ENCODE data around the gene GSS.

The GSS gene

DNA sequence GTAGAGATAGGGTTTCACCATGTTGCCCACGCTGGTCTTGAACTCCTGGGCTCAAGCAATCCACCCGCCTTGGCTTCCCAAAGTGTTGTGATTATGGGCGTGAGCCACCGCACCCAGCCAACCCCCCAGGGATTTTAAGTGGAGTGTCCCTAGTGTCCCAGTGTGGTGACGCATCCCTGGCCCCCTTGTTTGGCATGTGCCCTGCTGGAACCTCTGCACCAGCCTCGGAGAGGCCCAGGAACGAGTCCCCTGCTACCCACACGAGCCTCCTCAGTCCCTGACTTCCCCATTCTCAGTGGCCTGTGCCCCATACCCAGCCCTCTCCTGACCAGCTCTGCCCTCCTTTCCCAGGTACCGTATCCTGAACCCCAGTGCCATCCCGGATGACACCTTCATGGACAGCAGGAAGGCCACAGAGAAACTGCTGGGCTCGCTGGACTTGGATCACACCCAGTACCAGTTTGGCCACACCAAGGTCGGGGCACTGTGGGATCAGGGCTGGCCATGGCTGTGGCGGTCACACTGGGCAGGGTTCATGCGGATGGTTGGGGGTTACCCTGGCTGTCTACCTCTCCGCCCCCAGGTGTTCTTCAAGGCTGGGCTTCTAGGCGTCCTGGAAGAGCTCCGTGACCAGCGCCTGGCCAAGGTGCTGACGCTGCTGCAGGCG is 37.3 kb upstream of the GSS start:
- DNase-seq, result no peak

DNA sequence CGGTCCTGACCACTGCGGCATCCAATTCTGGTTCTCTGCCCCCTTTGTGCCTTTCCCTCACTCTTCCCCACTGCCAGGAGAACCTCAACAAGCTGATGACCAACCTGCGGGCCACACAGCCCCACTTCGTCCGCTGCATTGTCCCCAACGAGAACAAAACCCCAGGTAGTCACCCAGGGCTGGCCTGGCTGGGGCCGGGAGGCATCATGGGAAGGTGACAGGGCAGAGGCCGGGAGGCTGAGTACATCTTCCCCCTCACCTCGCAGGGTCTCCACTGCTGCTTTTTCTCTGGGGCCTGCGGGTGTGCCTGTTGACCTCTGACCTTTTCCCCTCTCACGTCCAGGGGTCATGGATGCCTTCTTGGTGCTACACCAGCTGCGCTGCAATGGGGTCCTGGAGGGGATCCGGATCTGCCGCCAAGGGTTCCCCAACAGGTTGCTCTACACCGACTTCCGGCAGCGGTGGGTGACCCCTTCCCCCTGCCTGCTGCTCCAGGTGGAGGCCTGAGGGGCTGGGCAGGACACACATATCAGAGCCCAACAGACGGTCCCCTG is 35.1 kb upstream of the GSS start:
- DNase-seq, result no peak

DNA sequence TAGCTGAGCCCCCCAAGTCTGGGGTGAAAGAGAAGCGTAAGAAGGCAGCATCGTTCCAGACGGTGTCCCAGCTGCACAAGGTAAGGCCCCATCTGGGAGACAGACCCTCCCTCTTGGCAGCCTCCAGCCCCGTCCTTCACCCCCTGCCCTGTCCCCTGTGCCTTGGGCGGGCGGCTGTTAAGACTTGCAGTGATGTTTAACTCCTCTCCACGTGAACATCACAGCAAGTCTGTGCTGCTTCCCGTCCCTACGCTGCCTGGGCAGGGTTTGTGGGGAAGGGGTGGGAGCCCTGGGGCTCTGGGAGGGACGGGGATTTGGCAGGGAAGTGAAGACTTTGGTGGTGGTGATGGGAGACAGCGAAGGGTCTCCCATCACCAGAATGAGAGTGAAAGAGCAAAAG is 34.6 kb upstream of the GSS start:
- DNase-seq, result no peak

DNA sequence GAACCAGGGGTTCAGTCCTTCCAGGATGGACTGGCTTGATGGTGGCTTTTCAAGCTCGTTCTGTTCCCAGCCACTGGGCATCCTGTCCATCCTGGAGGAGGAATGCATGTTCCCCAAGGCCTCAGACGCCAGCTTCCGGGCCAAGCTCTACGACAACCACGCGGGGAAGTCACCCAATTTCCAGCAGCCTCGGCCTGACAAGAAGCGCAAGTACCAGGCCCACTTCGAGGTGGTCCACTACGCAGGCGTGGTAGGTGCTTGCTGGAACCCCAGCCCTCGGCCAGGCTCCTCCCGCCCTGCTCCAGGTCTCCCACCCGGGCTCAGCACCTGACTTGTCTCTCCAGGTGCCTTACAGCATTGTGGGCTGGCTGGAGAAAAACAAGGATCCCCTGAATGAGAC is 34.1 kb upstream of the GSS start:
- no peak for DNase-seq

DNA sequence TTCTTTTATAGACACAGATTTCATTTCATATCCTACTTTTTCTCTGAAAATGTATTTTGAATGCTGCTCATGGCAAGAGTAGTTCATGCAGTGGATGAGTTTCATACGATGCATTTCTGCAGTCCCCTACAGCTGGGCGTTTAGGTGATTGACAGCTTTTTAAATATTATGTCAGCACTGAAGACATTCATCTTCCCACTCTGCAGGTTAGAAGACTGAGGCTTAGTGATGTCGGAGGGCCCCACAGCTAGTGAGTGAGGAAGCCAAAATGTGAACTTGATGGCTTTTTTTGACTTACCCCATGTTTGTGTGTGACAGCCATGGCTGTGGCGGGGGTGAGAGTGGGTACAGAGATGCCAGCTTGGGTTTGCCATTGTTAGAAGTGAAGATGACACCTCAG is 33.5 kb upstream of the GSS start:
- DNase-seq, result no peak

DNA sequence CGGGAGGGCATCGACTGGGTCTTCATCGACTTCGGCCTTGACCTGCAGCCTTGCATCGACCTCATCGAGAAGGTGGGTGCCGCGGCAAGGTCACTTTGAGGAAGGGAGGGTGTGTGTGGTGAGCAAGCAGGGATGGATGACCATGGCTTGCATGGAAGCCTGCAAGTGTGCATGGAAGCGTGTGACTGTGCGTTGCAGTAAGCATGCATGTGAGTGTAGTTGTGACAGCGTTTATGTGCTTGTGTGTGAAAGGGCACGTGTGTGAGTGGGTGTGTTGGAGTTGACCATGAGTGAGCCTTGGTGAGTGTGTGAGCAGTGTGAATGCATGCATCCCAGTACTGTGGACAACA is 32.6 kb upstream of the GSS start:
- no peak for DNase-seq

DNA sequence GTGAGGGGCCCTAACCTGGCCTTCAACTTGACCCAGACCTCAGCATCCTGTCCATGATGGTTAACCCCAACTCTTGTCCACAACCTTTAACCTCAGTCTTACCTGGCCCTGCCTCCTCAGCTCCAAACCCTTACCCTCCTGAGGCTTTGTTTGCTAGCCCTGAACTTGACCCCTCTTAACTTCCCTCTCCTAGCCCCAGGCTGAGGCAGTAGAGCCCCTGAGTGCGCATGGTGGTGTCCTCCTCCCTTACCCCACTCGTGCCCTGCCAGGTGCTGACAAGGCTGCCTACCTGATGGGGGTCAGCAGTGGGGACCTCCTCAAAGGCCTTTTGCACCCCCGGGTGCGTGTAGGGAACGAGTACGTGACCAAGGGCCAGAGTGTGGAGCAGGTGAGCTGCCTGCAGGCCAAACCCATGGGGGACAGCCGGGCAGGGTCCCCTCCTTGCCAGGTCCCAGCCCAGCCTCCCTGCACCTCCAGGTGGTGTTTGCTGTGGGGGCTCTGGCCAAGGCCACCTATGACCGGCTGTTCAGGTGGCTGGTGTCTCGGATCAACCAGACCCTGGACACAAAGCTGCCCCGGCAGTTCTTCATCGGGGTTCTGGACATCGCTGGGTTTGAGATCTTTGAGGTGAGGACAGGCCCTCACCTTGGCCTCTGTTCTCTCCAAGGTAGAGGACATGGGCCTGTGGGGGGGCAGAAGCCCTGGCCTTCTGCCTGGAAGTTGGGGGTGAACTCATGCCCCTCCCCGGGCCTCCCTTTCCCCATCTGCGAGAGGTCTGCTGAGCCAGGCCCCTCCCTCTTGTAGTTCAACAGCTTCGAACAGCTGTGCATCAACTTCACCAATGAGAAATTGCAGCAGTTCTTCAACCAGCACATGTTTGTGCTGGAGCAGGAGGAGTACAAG is 31.9 kb upstream of the GSS start:
- no peak for DNase-seq

DNA sequence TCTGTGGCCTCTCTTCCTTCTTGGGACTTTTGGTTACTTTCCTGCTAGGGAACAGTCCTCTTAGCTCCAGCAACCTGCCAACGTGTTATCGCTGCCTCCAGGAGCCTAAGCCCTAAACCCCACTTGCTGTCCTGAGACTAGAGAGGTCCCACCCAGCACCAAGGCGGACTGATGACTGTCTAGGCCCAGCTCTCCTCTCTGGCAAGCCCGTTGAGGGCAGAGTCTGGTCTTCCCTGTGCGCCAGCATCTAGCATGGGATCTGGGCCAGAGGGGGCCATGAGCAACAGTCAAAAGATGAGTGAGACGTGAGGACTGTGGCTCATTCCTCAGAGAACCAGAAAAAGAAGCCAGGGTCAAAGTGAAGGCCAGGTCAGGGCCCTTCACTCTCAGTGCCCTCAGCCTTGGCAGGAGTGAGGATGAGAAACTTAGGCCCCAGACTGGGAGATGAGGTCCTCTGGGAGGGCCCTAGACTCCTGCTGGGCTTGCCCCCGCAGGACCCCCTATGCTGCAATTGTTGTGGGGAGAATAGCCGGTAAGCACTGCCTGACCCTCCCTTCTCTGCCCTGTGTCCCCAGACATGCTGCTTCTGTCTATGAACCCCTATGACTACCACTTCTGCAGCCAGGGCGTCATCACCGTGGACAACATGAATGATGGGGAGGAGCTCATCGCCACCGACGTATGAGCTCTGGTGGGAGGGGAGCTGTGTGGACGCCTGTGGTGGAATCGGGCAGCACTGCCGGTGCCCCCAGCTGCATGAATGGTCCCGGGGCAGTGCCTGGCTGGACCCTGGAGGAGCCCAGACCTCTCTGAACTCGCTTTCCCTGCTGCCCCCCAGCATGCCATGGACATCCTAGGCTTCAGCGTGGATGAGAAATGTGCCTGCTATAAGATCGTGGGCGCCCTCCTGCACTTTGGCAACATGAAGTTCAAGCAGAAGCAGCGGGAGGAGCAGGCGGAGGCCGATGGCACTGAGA is 31.0 kb upstream of the GSS start:
- no peak for DNase-seq

DNA sequence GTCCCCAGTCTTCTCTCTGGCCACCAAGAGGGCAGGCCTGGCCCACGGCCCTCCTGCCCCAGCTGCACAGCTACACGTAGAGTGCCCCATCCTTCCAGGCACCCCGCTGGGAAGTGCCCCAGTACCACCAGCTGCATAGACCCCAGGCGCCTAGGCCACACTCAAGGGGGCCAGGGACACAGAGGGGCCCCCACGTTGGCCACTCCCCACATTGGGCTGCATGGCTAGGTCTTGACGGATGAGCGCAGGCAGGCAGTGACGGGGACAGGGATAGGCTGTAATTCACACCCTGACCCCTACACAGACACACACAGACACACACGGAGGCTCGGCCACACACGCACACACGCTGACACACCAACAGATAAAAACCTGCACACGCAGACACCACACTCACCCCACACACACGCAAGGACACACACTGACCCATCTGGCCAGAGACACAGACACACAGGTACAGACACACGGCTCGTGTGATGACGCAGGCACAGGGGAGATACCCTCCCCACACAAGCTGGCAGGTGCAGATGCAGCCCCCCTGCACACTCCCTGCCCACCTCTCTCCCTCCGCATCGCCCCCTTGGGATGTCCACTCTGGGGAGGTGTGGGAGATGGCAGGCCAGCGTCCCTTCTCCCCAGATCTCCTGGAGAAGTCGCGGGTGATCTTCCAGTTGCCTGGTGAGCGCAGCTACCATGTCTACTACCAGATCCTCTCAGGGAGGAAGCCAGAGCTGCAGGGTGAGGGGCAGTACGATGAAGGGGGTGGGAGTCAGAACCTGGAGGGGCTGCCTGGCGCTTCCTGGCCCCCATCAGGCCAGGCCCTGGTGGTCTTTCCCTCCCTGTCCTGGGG is 30.1 kb upstream of the GSS start:
- no peak for DNase-seq

DNA sequence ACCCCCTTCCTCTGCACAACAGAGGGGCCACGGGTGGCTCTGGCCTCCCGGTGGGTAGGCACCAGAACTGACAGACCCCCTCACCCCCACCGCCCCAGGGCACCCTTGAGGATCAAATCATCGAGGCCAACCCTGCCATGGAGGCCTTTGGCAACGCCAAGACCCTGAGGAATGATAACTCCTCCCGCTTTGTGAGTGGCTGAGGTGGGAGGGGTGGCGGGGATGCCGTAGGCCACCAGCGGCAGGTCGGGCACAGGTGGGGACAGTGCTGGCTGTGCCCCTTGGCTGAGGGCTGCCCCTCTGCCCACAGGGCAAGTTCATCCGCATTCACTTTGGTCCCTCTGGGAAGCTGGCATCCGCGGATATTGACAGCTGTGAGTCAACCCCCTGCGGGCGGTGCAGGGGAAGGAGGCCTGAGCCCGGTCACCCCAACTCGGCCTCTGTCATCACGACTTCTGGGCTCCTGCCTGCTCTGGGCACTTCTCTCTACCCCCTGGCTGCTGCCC is 29.2 kb upstream of the GSS start:
- no peak for DNase-seq

DNA sequence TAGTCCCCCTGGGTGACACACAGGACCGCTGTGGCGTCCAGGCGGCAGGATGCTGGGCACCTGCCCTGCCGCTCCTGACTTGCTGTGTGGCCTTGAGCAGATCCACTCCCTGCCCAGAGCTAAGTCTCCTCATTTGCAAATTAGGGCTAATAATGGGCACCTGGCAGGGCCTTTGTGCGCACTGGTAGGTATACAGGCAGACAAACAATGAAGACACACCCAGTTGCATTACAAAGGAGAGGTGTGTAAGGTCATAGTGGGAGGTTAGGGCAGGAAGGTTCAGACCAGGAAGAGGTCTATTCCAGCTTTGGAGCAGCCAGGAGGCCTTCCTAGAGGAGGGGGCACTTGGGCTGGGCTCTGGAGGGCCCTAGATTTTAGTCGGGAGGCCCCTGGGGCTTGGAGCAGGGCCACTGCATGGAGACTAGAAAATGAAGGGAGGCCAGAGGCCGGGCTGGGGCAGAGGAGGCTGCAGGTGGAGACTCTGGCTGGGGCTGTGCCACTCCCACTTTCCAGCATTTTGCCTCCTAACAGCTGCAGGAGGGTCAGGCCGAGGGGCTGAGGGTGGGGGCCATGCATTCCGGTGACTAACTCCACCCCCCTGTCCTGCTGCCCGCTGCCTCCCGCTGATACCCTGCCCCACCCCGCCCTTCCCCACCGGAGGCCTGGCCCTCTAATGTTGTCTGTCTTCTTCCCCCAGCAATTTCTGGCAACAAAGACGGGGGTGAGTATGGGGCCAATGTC is 28.6 kb upstream of the GSS start:
- DNase-seq, result no peak

DNA sequence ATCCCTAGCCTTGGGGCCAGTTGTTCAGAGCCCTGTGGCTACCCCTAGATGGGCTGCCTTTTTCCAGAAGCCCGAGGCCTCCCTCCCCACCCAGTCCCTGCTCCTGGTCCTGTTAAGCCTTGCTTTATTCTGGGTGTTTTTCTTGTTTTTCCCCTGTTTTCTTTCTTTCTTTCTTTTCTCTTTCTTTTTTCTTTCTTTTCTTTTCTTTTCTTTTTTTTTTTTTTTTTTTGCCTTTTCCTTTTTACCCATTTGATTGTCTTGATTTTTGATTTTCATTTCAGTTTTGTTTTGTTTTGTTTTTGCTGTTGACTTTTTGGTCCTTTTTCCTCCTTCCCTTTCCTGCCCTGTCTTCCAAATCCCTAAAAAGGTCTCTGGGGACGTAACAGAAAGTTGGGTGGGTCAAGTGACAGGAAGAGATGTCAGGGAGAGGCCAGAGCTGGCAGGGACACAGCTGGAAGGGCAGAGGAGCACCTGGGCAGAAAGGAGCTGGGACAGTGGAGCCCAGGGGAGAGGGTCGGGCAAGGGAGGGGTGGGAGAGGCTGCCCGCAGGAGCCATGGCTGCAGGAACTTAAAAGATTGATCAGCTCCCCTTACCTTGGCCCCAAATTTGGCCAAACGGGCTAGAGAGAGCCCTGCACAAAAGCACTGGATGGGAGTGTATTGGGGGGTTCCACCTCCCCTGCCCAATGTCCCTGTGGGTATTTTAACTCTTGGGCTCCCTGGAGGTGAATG is 27.6 kb upstream of the GSS start:
- no peak for DNase-seq

DNA sequence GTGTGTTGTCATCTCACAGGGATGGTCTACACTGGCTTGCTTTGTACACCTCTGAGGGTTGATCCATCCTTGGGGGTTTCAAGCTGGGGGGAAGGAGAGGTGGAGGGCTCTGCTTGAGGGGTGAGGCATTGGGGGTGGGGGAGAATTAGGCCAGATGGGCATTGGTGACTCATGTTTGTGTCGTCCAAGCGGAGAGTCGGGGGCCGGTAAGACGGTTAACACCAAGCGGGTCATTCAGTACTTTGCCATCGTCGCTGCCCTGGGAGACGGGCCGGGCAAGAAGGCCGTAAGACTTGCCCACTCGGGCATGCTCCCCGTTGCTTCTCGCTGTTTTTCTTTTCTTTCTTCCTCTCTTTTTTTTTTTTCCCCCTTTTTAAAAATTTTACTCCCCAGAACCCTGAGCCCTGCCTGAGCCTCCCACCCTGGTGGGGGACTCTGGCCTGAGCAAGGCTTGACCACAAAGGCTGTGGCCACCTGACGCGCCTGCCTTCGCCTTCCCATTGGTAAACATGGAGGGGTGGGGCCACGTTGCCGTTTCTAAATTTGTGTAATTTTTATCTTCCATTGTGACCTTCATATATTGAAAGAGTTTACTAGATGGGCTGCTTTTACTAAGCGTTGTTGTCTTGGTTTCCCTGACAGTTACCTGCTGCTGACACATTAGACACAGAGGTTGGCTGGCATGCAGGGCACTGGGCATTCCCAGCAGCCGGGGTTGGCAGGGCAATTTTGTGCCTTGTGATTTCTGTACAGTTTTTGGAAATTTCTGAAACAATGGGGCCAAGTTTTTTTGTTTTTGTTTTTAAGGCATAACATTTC is 26.9 kb upstream of the GSS start:
- DNase-seq, result no peak

DNA sequence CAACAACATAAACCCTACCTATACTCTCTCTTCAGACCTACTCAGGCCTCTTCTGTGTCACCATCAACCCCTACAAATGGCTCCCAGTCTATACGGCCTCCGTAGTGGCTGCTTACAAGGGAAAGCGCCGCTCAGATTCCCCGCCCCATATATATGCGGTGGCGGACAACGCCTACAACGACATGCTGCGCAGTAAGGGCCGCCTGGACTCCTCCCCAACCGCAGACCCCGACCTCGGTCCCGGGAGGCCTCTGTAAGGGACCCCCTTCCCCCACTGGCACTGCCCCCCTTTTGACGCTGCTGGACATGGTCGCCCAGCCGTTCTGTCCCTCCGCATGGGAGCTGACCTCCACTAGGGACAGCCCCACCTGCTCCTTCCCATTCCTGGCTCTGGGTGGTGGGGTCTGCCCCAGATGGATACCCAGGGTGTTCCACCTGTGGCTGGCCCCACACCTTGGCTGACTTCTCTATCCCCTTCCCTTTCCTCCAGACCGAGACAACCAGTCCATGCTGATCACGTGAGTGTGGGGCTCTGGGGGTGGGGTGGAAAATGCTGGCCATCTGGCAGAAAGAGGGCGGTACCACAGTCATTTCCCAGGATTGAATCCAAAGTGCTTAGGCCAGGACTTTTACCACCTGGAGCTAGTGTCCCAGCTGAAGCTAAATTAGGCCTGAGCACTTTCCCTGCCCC is 25.1 kb upstream of the GSS start:
- peak; percentile 93 for DNase-seq

DNA sequence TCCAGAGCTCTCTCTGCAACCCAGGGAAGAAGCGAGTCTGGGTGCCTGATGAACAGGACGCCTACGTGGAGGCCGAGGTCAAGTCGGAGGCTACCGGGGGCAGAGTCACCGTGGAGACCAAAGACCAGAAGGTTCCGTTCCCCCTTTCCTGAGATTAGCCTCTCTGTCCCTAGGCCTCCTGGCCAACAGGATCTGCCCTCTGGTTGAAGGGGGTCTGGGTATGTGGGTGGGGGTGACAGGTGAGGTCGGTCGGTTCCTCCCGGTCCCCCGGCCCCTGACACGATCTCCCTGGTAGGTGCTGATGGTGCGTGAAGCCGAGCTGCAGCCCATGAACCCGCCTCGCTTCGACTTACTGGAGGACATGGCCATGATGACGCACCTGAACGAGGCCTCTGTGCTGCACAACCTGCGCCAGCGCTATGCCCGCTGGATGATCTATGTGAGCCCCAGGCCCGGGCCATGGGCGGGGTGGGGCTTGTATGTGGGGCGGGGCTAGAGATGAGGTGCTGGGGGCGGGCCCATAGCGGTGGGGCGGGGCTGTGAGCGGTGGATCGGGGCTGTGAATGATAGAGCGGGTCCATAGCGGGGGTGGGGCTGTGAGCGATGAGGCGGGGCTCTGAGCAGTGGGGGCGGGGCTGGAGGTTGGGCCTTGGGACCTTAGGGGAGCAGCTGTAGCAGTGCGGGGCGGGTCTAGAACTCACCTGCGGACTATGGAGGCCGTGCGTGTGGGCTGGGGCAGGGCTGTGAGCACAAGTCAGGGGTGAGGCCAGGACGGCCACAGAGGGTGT is 24.0 kb upstream of the GSS start:
- DNase-seq, result no peak

DNA sequence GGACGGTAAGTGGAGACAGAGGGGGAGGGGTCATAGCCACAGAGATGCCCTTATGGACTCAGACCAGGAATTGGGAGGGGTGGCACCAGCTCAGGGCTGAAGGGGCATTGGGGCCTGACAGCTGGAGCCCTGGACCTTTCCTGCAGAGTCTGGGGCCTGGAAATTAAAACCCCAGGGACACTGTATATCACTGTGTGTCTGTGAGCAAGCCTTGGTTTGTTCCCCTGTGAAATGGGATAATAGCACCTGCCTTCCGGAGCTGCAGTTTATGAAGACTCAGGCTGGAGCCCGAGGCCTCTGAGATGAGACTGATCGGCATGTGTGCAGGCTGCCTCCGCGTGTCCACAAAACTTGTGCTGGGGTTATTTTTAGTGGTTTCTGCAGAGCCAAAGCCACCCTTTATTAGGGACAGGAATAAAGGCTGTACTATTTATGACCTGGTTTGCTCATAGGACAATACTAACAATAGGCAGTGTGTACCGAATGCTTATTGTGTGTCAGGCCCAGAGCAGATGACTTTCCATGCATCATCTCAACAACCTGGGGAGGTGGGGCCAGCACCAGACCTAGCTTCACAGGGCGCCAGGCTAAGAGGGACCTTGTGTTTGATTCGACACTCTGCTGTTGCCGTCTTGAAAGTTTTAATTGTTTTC is 22.6 kb upstream of the GSS start:
- no peak for DNase-seq

DNA sequence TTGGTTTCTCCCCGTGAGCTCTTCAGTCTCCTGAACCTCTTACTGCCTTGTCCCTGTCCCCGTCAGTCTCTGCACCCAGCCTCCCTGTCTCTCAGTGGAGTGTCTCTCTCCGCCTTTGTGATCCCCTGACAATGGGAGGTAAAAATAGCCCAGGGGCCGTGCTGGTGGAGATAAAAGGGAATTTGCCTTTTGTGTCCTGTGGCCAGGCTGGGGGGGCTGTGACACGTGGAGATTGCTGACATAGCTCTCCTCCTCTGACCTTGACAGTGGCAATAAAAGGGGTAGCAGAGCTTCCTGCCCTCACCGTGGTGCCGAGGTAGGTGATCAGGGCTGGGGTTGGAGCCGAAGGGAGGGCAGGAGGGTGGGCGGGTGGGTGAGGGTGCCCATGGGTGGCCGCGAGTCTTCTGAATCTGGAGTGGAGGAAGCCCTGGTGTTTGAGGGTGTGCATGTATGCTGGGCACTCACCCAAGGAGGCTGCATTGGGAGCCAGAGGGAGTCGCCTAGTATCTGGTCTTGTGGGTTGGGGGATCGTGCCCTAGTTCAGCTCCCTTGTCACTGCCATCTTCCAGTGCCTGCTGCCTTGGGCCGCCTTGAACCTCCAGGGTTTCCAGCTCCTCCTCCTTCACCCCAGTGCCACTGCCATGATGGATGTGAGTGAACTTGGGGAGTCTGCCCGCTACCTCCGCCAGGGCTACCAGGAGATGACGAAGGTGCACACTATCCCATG is 21.9 kb upstream of the GSS start:
- DNase-seq, result no peak
